Coronary artery (tissue), 2 donors: ENCODE results near the gene WAC.

Experiments
- DNase-seq: peaks from one replicate; pipeline ENCODE4 v3.0.0-alpha.2; 2017; ENCODE audit warnings: low spot score
- H3K27ac ChIP-seq, 2 donors: fragments of 200-600 bp; sonication (generic); one replicate each; pipeline ENCODE4 v1.5.1; 2016 to 2019
- H3K4me3 ChIP-seq: fragments of 200-600 bp; sonication (generic); 2 replicates; pipeline ENCODE4 v1.5.1; 2016; ENCODE audit warnings: mild to moderate bottlenecking, moderate library complexity
- CTCF ChIP-seq: fragments of 200-600 bp; sonication (generic); IDR thresholded peaks from one replicate; pipeline ENCODE4 v1.5.1; 2019; ENCODE audit warnings: antibody characterized with exemption

Gene WAC

GRCh38 chr10:28612877-28613276 is 80.0 kb downstream of the WAC start:
- H3K27ac ChIP-seq = no peak overlapping the region
- no peak for DNase-seq
- no peak overlapping the region for H3K4me3 ChIP-seq
- TF ChIP-seq CTCF = no peak

- H3K4me3 ChIP-seq = no peak overlapping the region
- no peak for TF ChIP-seq CTCF
- DNase-seq = no peak
- H3K27ac ChIP-seq = no peak overlapping the region
These were observed 83.6 kb downstream of the WAC start for GRCh38 chr10:28616514-28616913.

- no peak overlapping the region for H3K4me3 ChIP-seq
- H3K27ac ChIP-seq = no peak overlapping the region
- no peak for DNase-seq
- no peak for TF ChIP-seq CTCF
These were observed 86.5 kb downstream of the WAC start for GRCh38 chr10:28619455-28619854.

- DNase-seq = no peak
- no peak for TF ChIP-seq CTCF
- H3K27ac ChIP-seq = no peak overlapping the region
- H3K4me3 ChIP-seq = no peak overlapping the region
These were observed 87.3 kb downstream of the WAC start for GRCh38 chr10:28620251-28620650.

GRCh38 chr10:28623483-28623882 is 90.6 kb downstream of the WAC start:
- H3K4me3 ChIP-seq = no peak overlapping the region
- H3K27ac ChIP-seq = no peak overlapping the region
- no peak for DNase-seq
- TF ChIP-seq CTCF = no peak

GRCh38 chr10:28624351-28624750 is 91.4 kb downstream of the WAC start:
- no peak for DNase-seq
- Histone ChIP-seq H3K4me3 (no peak overlapping the region), H3K27ac (no peak overlapping the region)
- TF ChIP-seq CTCF = no peak

- no peak overlapping the region for H3K27ac ChIP-seq
- no peak overlapping the region for H3K4me3 ChIP-seq
- no peak for TF ChIP-seq CTCF
- DNase-seq = no peak
These were observed 94.2 kb downstream of the WAC start for GRCh38 chr10:28627102-28627501.
